Right lobe of liver (tissue), 4 donors: ENCODE results near the gene DNAJC9.

Experiments
- POLR2A ChIP-seq: fragments of 450-650 bp; IDR thresholded peaks from one replicate; pipeline ENCODE4 v1.6.1; 2017; ENCODE audit warnings: antibody characterized with exemption, mild to moderate bottlenecking
- TF ChIP-seq, protein P1 (sequence below), 4 donors: fragments of 200-600 bp in 3 of 4; fragments of 450-650 bp in 1 of 4; IDR thresholded peaks; one replicate each; pipeline versions ENCODE4 v1.5.1 to v1.8.0; 2016 to 2022; ENCODE audit warnings: antibody characterized with exemption in 4 of 4, mild to moderate bottlenecking in 2 of 4
- donor health status: DM: no; HTN: no; CAD: no.
- donor health status: DM: no; HTN: no; CAD: no.
- donor health status: DM: no; HTN: yes; CAD: no.

DNA sequence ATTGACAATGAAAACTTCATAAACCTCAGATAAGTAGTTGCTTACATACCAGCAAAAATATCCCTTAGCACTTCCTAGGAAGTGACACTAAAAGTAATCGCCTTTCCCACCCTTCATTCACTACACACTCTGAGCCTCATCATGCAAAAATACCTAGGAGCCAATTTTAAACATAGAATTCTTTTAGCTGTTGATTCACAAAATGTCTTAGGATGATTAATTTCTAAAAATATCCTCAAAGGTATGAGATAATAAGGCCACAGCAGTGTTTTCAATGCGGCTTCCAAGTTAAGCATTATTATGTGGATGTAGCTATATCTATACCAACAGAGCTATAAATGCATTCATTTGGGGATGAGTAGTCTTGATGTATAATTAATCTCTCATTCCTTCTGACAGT is 13.2 kb downstream of the DNAJC9 start:
- no peak for TF ChIP-seq POLR2A
- TF ChIP-seq, protein P1, sequence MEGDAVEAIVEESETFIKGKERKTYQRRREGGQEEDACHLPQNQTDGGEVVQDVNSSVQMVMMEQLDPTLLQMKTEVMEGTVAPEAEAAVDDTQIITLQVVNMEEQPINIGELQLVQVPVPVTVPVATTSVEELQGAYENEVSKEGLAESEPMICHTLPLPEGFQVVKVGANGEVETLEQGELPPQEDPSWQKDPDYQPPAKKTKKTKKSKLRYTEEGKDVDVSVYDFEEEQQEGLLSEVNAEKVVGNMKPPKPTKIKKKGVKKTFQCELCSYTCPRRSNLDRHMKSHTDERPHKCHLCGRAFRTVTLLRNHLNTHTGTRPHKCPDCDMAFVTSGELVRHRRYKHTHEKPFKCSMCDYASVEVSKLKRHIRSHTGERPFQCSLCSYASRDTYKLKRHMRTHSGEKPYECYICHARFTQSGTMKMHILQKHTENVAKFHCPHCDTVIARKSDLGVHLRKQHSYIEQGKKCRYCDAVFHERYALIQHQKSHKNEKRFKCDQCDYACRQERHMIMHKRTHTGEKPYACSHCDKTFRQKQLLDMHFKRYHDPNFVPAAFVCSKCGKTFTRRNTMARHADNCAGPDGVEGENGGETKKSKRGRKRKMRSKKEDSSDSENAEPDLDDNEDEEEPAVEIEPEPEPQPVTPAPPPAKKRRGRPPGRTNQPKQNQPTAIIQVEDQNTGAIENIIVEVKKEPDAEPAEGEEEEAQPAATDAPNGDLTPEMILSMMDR (IDR thresholded peaks at IDR 0.05), result no peak
